Measurements from ENCODE around the gene UBXN7. TPM values are rescaled to one million over a fixed set of nuclear protein-coding genes. Genes with fewer than 3 reads are reported as not detected.
"Not testable (repeated sequence)": the region's sequence is repeated elsewhere in the genome, so short reads cannot be mapped to it uniquely, and the experiment has no call there.

UBXN7 gene
- total RNA-seq, 2 donors from 2014 or later, result 51.4 to 53.2 TPM

GRCh38 chr3:196339044-196339443 lies 93.2 kb downstream of the UBXN7 start:
- peaks cover 0 to 3% of the 10 kb centered on the region in 2 donors for H3K4me1 Mint-ChIP-seq (ENCODE audit: low read depth in 2 of 2)
- peak overlapping the region; percentile 48 for H3K4me3 Mint-ChIP-seq
- no peaks in the 10 kb centered on the region for H3K36me3 Mint-ChIP-seq
- DNase-seq (ENCODE audit: low spot score) (no peak), ATAC-seq (no peak)
- no peaks in the 10 kb centered on the region for H3K27me3 Mint-ChIP-seq
- H3K27ac Mint-ChIP-seq, result peak overlapping the region; percentile 11 to 13
- H3K9me3 Mint-ChIP-seq, result no peaks in the 10 kb centered on the region

GRCh38 chr3:196336319-196337145 lies 95.7 kb downstream of the UBXN7 start:
- Mint-ChIP-seq H3K27me3 (no peaks in the 10 kb centered on the region), H3K4me1 (ENCODE audit: low read depth in 2 of 2) (peaks cover 0 to 3% of the 10 kb centered on the region in 2 donors), H3K9me3 (no peaks in the 10 kb centered on the region), H3K36me3 (no peaks in the 10 kb centered on the region), H3K27ac (no peak overlapping the region), H3K4me3 (no peak overlapping the region)
- ATAC-seq (no peak), DNase-seq (ENCODE audit: low spot score) (no peak)

- H3K36me3 Mint-ChIP-seq, result no peaks in the 10 kb centered on the region
- H3K27ac Mint-ChIP-seq, result no peak overlapping the region
- H3K4me1 Mint-ChIP-seq (ENCODE audit: low read depth in 2 of 2), result peaks cover 0 to 3% of the 10 kb centered on the region in 2 donors
- H3K4me3 Mint-ChIP-seq, result peak overlapping the region; percentile 15
- H3K27me3 Mint-ChIP-seq, result no peaks in the 10 kb centered on the region
- H3K9me3 Mint-ChIP-seq, result no peaks in the 10 kb centered on the region
- no peak for DNase-seq (ENCODE audit: low spot score)
- peak in 1 of 2 donors; percentile 4 for ATAC-seq
These were observed 96.7 kb downstream of the UBXN7 start for GRCh38 chr3:196335503-196335948.

GRCh38 chr3:196334982-196335381 lies 97.2 kb downstream of the UBXN7 start:
- Mint-ChIP-seq H3K4me1 (ENCODE audit: low read depth in 2 of 2) (peaks cover 0 to 3% of the 10 kb centered on the region in 2 donors), H3K27me3 (no peaks in the 10 kb centered on the region), H3K9me3 (no peaks in the 10 kb centered on the region), H3K36me3 (no peaks in the 10 kb centered on the region), H3K27ac (no peak overlapping the region), H3K4me3 (no peak overlapping the region)
- ATAC-seq (no peak), DNase-seq (ENCODE audit: low spot score) (no peak)

- Mint-ChIP-seq H3K27ac (no peak overlapping the region), H3K4me1 (ENCODE audit: low read depth in 2 of 2) (no peaks in the 10 kb centered on the region), H3K27me3 (no peaks in the 10 kb centered on the region), H3K9me3 (no peaks in the 10 kb centered on the region), H3K4me3 (no peak overlapping the region), H3K36me3 (no peaks in the 10 kb centered on the region)
- DNase-seq (ENCODE audit: low spot score) (no peak), ATAC-seq (no peak)
These were observed 100.1 kb downstream of the UBXN7 start for GRCh38 chr3:196332168-196332567.

GRCh38 chr3:196327405-196327804 lies 104.8 kb downstream of the UBXN7 start:
- peak overlapping the region in 1 of 2 donors; percentile 25 for H3K27ac Mint-ChIP-seq
- peaks cover 0 to 4% of the 10 kb centered on the region in 2 donors for H3K4me1 Mint-ChIP-seq (ENCODE audit: low read depth in 2 of 2)
- no peaks in the 10 kb centered on the region for H3K9me3 Mint-ChIP-seq

GRCh38 chr3:196326936-196327335 lies 105.3 kb downstream of the UBXN7 start:
- Mint-ChIP-seq H3K27ac (peak overlapping the region in 1 of 2 donors; percentile 25), H3K4me1 (ENCODE audit: low read depth in 2 of 2) (peaks cover 0 to 4% of the 10 kb centered on the region in 2 donors), H3K27me3 (no peaks in the 10 kb centered on the region), H3K36me3 (no peaks in the 10 kb centered on the region), H3K9me3 (no peaks in the 10 kb centered on the region), H3K4me3 (no peak overlapping the region)
- ATAC-seq (peak; percentile 40 to 56), DNase-seq (ENCODE audit: low spot score) (no peak)

More at GRCh38 chr3:196327405-196327804, 104.8 kb downstream of the UBXN7 start:
- no peak for DNase-seq (ENCODE audit: low spot score)
- ATAC-seq, result peak in 1 of 2 donors; percentile 24
- H3K4me3 Mint-ChIP-seq, result no peak overlapping the region
- no peaks in the 10 kb centered on the region for H3K27me3 Mint-ChIP-seq
- H3K36me3 Mint-ChIP-seq, result no peaks in the 10 kb centered on the region

GRCh38 chr3:196323691-196324090 lies 108.5 kb downstream of the UBXN7 start:
- no peaks in the 10 kb centered on the region for H3K36me3 Mint-ChIP-seq
- no peak overlapping the region for H3K27ac Mint-ChIP-seq
- DNase-seq (ENCODE audit: low spot score), result no peak
- no peak overlapping the region for H3K4me3 Mint-ChIP-seq
- H3K4me1 Mint-ChIP-seq (ENCODE audit: low read depth in 2 of 2), result peaks cover 0 to 10% of the 10 kb centered on the region in 2 donors
- no peaks in the 10 kb centered on the region for H3K27me3 Mint-ChIP-seq
- no peaks in the 10 kb centered on the region for H3K9me3 Mint-ChIP-seq
- ATAC-seq, result no peak

GRCh38 chr3:196323016-196323415 lies 109.2 kb downstream of the UBXN7 start:
- H3K36me3 Mint-ChIP-seq, result no peaks in the 10 kb centered on the region
- DNase-seq (ENCODE audit: low spot score), result no peak
- H3K27ac Mint-ChIP-seq, result no peak overlapping the region
- peaks cover 0 to 10% of the 10 kb centered on the region in 2 donors for H3K4me1 Mint-ChIP-seq (ENCODE audit: low read depth in 2 of 2)
- no peak overlapping the region for H3K4me3 Mint-ChIP-seq
- H3K9me3 Mint-ChIP-seq, result no peaks in the 10 kb centered on the region
- H3K27me3 Mint-ChIP-seq, result no peaks in the 10 kb centered on the region
- ATAC-seq, result no peak

GRCh38 chr3:196321162-196321561 lies 111.1 kb downstream of the UBXN7 start:
- DNase-seq (ENCODE audit: low spot score) (no peak), ATAC-seq (no peak)
- H3K4me1 Mint-ChIP-seq (ENCODE audit: low read depth in 2 of 2), result peaks cover 8 to 12% of the 10 kb centered on the region in 2 donors
- H3K4me3 Mint-ChIP-seq, result no peak overlapping the region
- no peaks in the 10 kb centered on the region for H3K36me3 Mint-ChIP-seq
- no peaks in the 10 kb centered on the region for H3K9me3 Mint-ChIP-seq
- H3K27me3 Mint-ChIP-seq, result no peaks in the 10 kb centered on the region
- no peak overlapping the region for H3K27ac Mint-ChIP-seq

GRCh38 chr3:196320137-196320536 lies 112.1 kb downstream of the UBXN7 start:
- no peak for ATAC-seq
- H3K27ac Mint-ChIP-seq, result peak overlapping the region in 1 of 2 donors; percentile 51

GRCh38 chr3:196317687-196318467 lies 114.3 kb downstream of the UBXN7 start, which contains the start of gene DYNLT2B:
Gene DYNLT2B, minus strand, starts transcription at chr3:196318240. Its CDS starts 88 bp downstream, at chr3:196318152.
- H3K4me3 Mint-ChIP-seq, result peak within 1 kb of the TSS; percentile 87
- DNase-seq (ENCODE audit: low spot score) (peak; percentile 93), ATAC-seq (peak; percentile 95 to 97)
- no peaks in the 10 kb centered on the region for H3K36me3 Mint-ChIP-seq
- H3K27me3 Mint-ChIP-seq, result no peaks in the 10 kb centered on the region
- H3K4me1 Mint-ChIP-seq (ENCODE audit: low read depth in 2 of 2), result peaks cover 8 to 12% of the 10 kb centered on the region in 2 donors
- no peaks in the 10 kb centered on the region for H3K9me3 Mint-ChIP-seq
- H3K27ac Mint-ChIP-seq, result peak within 1 kb of the TSS; percentile 85 to 91

More at GRCh38 chr3:196320137-196320536, 112.1 kb downstream of the UBXN7 start:
- Mint-ChIP-seq H3K4me1 (ENCODE audit: low read depth in 2 of 2) (peaks cover 8 to 12% of the 10 kb centered on the region in 2 donors), H3K36me3 (no peaks in the 10 kb centered on the region), H3K9me3 (no peaks in the 10 kb centered on the region), H3K4me3 (no peak overlapping the region), H3K27me3 (no peaks in the 10 kb centered on the region)
- no peak for DNase-seq (ENCODE audit: low spot score)

- H3K36me3 Mint-ChIP-seq; DNase-seq (ENCODE audit: low spot score); ATAC-seq; H3K27me3 Mint-ChIP-seq; H3K9me3 Mint-ChIP-seq: not testable (repeated sequence)
- Mint-ChIP-seq H3K4me1 (ENCODE audit: low read depth in 2 of 2) (peaks cover 8 to 12% of the 10 kb centered on the region in 2 donors), H3K27ac (peak overlapping the region; percentile 85 to 91), H3K4me3 (peak overlapping the region; percentile 87)
These were observed 115.2 kb downstream of the UBXN7 start for GRCh38 chr3:196316799-196317686.
